G401 (cell line): ENCODE data around the gene COPS3. TPM values are rescaled to one million over a fixed set of nuclear protein-coding genes. Genes with fewer than 3 reads are reported as not detected.

Source experiments
- DNase-seq: peaks from one replicate; pipeline ENCODE4 v3.0.0-alpha.2; 2015; ENCODE audit warnings: low spot score
- in situ Hi-C: cut with HindIII; loops from 2 replicates; pipeline ENCODE4 v1.10.0; 2016; ENCODE audit warnings: low sequenced_read_pairs, mixed read lengths
- total RNA-seq: library from RNA; depleted of rRNA; stranded (reverse); fragments of >200 nt; shearing (Covaris generic); gene quantifications from 2 replicates; pipeline ENCODE4 v1.2.3, GENCODE V29; 2014; rRNA removed

COPS3 gene
- total RNA-seq = 162 and 165 TPM in 2 replicates

GRCh38 chr17:17280613-17281549, at the start of gene COPS3:
Gene COPS3, minus strand, starts transcription at chr17:17281246. Its CDS starts 60 bp downstream, at chr17:17281186.
- in situ Hi-C loops = no loop called here
- peak; percentile 99 for DNase-seq

GRCh38 chr17:17328251-17328650, 47.2 kb upstream of the COPS3 start:
- DNase-seq = no peak
- in situ Hi-C loops = no loop called here

GRCh38 chr17:17326275-17326875, 45.3 kb upstream of the COPS3 start:
- in situ Hi-C loops = no loop called here
- no peak for DNase-seq

GRCh38 chr17:17325816-17326215, 44.8 kb upstream of the COPS3 start:
- in situ Hi-C loops = no loop called here
- no peak for DNase-seq

GRCh38 chr17:17325228-17325627, 44.2 kb upstream of the COPS3 start:
- no peak for DNase-seq
- in situ Hi-C loops = no loop called here

GRCh38 chr17:17324616-17325015, 43.6 kb upstream of the COPS3 start:
- in situ Hi-C loops = no loop called here
- no peak for DNase-seq

GRCh38 chr17:17322516-17323510, 41.8 kb upstream of the COPS3 start:
- in situ Hi-C loops = no loop called here
- DNase-seq = no peak

- in situ Hi-C loops = no loop called here
Measured at GRCh38 chr17:17321356-17322025, 40.4 kb upstream of the COPS3 start.

GRCh38 chr17:17320911-17321220, 39.8 kb upstream of the COPS3 start:
- DNase-seq = no peak
- in situ Hi-C loops = no loop called here

More at GRCh38 chr17:17321356-17322025, 40.4 kb upstream of the COPS3 start:
- no peak for DNase-seq

GRCh38 chr17:17320188-17320910, 39.3 kb upstream of the COPS3 start:
- no peak for DNase-seq
- in situ Hi-C loops = no loop called here

- DNase-seq = no peak
- in situ Hi-C loops = no loop called here
Measured at GRCh38 chr17:17315142-17315821, 34.2 kb upstream of the COPS3 start.

GRCh38 chr17:17314501-17315071, 33.5 kb upstream of the COPS3 start:
- in situ Hi-C loops = no loop called here
- DNase-seq = no peak

GRCh38 chr17:17313350-17313991, 32.4 kb upstream of the COPS3 start:
- in situ Hi-C loops = no loop called here
- DNase-seq = peak; percentile 58

- in situ Hi-C loops = no loop called here
- DNase-seq = no peak
Measured at GRCh38 chr17:17309356-17309755, 28.3 kb upstream of the COPS3 start.

GRCh38 chr17:17305281-17305801, 24.3 kb upstream of the COPS3 start:
- no peak for DNase-seq
- in situ Hi-C loops = no loop called here

GRCh38 chr17:17304521-17304985, 23.5 kb upstream of the COPS3 start:
- in situ Hi-C loops = no loop called here
- DNase-seq = no peak
